Upper lobe of left lung (tissue), 4 donors: ENCODE results near the gene ZNF629.

Source experiments
- CTCF ChIP-seq, 6 experiments: fragments of 450-650 bp in 4 of 6; fragments of 200-600 bp in 2 of 6; sonication (generic) in 2 of 6; IDR thresholded peaks; one replicate each; pipeline ENCODE4 v1.5.1; 2016 to 2019; ENCODE audit warnings: antibody characterized with exemption in 6 of 6
- POLR2A ChIP-seq, 4 donors: fragments of 450-650 bp; IDR thresholded peaks; one replicate each; pipeline ENCODE4 v1.5.1; 2016 to 2017; ENCODE audit warnings: antibody characterized with exemption in 4 of 4, mild to moderate bottlenecking in 2 of 4

- no peak for TF ChIP-seq POLR2A (IDR thresholded peaks at IDR 0.05)
- TF ChIP-seq CTCF (IDR thresholded peaks at IDR 0.05), result no peak
Measured at GRCh38 chr16:30736995-30737793, 49.8 kb downstream of the ZNF629 start.
